ENCODE measurements around the gene SLC6A9.

DNA sequence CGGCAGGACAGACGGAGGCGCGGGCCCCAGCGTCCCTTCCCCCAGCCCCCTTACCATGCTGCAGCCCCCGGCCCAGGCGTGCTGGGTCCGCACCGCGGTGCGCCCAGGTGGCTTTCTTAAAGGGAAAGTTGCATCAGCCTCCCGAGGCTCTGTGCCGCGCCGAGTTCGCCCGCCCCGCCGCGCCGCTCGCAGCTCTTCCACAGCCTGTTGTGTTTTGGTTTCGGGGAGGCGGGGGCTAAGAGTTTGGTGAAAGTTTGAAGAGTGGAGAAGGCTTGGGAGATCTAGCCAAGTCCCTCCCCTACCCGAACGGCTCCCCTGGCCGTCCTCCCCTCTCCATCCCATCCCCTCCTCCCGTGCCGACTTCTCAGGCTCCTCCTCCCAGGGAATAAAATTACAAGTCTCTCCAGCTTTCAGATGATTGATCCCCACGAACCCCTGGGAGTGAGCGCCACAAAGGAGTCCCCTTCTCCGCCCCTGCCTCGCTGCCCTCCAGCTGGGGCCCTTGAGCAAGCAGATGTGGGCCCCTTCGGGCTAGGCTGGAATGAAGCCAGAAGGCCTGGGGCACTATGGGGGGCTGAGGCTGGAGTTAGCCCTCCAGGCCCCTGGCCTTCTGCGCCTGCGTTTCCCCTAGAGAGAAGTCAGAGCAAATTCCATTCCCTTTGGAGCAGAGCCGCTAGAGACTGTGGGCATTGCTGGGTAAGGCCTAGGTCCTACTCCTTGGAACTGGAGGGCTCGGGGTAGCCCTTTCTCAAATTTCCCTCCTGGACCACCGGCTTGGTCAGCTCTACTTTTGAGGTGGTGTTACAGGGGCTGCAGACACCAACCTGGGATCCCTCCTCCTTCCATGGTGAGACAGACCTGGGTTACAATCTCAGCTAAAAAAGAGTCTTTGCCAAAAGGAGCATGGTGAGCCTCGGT lies at the start of gene SLC6A9:
- TF ChIP-seq SP1 (IDR thresholded peaks at IDR 0.05) (no peak), L3MBTL2 (conservative IDR thresholded peaks at IDR 0.05) (no peak), ZNF384 (IDR thresholded peaks at IDR 0.05) (no peak), NFRKB (IDR thresholded peaks at IDR 0.05) (no peak), SUZ12 (IDR thresholded peaks at IDR 0.05) (no peak), BHLHE40 (IDR thresholded peaks at IDR 0.05; ENCODE audit: borderline replicate concordance) (no peak), FOXK2 (IDR thresholded peaks at IDR 0.05) (no peak)
